Measurements from ENCODE around the gene REEP3.
"Not testable (repeated sequence)": the region's sequence is repeated elsewhere in the genome, so short reads cannot be mapped to it uniquely, and the experiment has no call there.

REEP3 gene

DNA sequence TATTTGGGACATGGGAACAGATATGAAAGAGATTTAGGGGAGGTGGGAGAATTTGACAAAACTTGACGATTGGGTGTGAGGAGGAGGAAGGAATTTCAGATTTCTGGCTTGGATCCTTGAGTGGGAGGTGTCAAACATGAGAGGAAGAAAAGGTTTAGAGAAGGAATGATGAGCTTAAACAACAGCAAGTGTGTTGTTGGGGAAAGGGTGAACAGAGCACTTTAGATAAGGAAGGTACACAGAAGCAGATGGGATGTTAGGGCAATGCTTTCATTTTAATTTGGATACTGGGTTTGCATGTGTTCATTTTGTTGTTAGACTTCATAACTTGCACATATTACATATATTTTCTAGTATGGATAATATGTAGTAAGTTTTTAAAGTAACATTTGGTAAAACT is 23.2 kb downstream of the REEP3 start:
- DNase-seq = no peak
- intact Hi-C loops (cut with DNase I) = no loop called here

- DNase-seq = no peak
- intact Hi-C loops (cut with DNase I) = no loop called here
Measured at GRCh38 chr10:63547628-63548360, 26.6 kb downstream of the REEP3 start.

DNA sequence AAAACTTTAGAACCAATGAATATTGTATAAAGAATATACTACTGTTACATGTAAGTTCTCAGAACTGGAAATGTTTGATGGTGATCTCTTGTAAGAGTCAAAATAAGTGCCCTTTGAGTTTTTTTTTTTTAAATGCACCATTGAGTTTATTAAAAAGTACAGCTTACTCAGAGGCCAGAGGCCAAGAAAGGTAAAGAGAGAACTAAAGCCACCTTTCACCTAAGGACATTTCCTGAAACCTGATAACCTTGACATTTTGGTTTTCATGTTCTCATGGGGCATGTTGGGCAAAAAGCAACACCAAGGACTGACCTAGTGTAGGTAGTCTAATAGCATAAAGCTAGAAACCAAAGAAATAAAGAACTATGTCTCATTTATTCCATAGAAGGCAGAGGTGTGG is 27.7 kb downstream of the REEP3 start:
- no peak for DNase-seq
- intact Hi-C loops (cut with DNase I) = no loop called here

- intact Hi-C loops (cut with DNase I) = no loop called here
- DNase-seq = no peak
Measured at GRCh38 chr10:63549810-63550209, 28.6 kb downstream of the REEP3 start.

GRCh38 chr10:63553031-63553430 is 31.8 kb downstream of the REEP3 start:
- intact Hi-C loops (cut with DNase I) = no loop called here
- no peak for DNase-seq

- DNase-seq = no peak
- intact Hi-C loops (cut with DNase I) = no loop called here
Measured at GRCh38 chr10:63553473-63553872, 32.3 kb downstream of the REEP3 start.

DNA sequence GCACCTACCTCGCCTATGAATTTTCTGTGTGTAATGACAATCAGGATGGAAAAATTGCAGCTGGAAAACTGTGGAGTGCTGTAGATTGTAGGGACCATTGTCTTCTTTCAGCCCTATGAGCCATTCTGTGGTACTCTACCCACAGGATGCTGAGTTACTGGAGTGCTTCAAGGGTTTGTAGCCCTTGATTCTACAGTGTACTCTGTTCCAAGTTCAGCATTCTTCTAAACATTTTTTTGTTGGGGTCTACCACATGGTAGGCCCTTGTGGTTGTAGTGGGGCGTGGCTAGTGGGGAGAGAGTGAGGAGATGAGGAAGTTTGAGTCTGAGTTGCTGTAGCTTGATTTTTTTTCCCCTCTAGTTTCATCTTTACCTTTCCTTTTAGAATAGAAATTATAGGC is 33.5 kb downstream of the REEP3 start:
- no peak for DNase-seq
- intact Hi-C loops (cut with DNase I) = no loop called here

DNA sequence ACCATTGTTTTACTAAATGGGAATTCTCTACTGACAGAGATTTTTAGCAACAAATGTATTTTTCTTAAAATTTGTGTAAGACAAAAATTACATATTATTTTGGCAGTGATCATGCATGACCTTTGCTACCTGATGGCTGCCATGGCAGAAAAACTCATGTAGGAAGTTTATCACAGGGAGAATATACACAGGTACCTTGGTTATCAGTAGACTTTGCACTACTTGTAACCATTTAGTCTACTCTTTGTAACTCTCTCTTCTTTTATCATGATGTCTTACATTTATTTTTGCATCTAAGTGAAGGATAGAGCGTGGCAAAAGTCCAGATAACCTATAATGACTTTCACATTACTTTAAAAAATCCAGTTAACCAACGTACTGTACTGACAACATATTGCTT is 34.1 kb downstream of the REEP3 start:
- no peak for DNase-seq

DNA sequence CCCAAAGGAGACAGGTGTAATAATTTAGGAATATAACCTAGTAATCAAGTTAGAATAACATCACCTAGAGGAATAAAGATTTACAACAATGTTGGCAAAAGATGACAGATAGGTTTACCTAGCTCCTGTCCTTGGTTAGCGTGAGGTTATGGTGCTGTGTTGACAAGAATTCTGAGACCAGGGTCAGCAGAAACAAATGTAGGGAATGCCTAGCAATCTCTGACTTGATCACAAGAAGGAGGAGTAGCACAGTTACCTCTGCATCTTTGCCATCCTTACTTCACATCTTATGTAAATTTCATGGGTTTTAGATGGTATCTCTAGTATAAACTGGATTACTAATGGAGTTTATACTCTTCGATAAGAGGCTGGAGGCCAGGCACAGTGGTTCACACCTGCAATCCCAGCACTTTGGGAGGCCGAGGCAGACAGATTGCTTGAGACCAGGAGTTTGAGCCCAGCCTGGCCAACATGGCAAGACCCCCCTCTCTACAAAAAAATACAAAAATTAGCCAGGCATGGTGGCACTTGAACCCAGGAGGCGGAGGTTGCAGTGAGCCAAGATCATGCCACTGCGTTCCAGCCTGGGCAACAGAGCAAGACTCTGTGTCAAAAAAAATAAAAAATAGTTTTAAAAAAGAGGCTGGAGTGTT is 37.1 kb downstream of the REEP3 start:
- intact Hi-C loops (cut with DNase I) = no loop called here
- DNase-seq = no peak

More for the DNA sequence above, 34.1 kb downstream of the REEP3 start:
- intact Hi-C loops (cut with DNase I) = no loop called here

- intact Hi-C loops (cut with DNase I) = no loop called here
- no peak for DNase-seq
Measured at GRCh38 chr10:63561341-63561740, 40.1 kb downstream of the REEP3 start.

DNA sequence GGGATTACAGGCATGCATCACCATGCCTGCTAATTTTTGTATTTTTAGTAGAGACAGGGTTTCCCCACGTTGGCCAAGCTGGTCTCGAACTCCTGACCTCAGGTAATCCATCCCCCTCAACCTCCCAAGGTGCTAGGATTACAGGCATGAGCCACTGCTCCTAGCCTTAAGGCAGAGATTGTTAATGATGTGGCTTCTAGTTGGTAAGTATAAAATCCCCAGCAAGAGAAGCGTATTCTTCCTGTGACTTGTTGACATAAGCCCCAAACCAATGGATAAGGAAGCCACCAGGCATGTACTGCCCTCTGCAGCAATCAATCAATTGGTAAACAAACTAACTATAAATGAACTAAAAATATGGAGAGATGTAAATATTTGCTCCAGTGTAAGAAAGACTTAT is 41.2 kb downstream of the REEP3 start:
- intact Hi-C loops (cut with DNase I) = no loop called here
- no peak for DNase-seq

DNA sequence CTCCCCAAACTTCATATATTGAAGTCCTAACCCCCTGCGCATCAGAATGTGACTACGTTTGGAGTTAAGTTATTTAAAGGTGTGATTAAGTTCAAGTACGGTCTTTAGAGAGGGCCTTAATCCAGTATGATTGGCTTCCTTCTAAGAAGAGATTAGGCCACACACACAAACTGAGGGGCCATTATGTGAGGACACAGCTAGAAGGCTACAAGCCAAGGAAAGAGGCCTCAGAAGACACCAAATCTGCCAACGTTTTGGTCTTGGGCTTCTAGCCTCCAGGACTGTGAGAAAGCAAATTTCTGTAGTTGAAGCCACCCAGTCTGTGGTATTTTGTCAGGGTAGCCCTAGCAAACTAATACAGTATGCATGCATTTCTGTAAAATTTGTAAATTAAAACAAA is 41.7 kb downstream of the REEP3 start:
- no peak for DNase-seq
- intact Hi-C loops (cut with DNase I) = no loop called here

- intact Hi-C loops (cut with DNase I) = no loop called here
- no peak for DNase-seq
Measured at GRCh38 chr10:63563623-63564022, 42.4 kb downstream of the REEP3 start.

GRCh38 chr10:63564731-63565130 is 43.5 kb downstream of the REEP3 start:
- intact Hi-C loops (cut with DNase I); DNase-seq: not testable (repeated sequence)

DNA sequence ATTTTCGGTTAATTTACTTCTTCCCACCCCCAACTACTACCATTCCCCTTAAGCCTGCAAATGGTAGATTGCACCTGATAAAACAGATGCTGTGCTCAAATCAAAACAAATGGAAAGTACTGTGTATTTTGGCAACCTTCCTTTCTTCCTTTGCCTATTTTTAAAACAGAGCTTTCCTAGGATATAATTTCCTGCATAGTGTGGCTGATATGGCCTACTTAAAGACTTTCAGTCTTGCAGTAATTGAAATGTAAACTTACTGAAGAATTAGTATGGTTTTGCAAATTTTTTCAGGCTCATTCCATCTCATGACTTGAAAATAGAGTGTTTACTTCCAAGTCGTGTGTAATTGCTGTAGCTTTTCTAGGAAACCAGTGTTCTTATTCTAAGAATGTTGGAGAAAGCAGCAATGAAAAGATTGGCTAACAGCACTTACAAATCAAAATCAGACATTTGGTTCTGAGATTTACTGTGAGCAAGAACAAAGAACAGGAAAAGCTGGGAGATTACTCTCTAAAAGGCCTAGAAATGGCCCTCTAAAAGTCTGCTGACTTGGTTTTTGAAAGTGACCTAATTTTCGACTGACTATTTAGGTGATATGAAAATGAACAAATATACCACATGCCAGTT is 52.0 kb downstream of the REEP3 start:
- DNase-seq = no peak
- intact Hi-C loops (cut with DNase I) = no loop called here

GRCh38 chr10:63574011-63574410 is 52.8 kb downstream of the REEP3 start:
- intact Hi-C loops (cut with DNase I) = no loop called here
- no peak for DNase-seq

- DNase-seq = no peak
- intact Hi-C loops (cut with DNase I) = loop anchor here (5.0 kb wide), 1 partner anchor 51 kb away; no protein-coding TSS in a partner anchor
Measured at GRCh38 chr10:63576501-63576900, 55.3 kb downstream of the REEP3 start.

- DNase-seq = no peak
- intact Hi-C loops (cut with DNase I) = loop anchor here (5.0 kb wide), 1 partner anchor 49 kb away; no protein-coding TSS in a partner anchor
Measured at GRCh38 chr10:63578501-63578900, 57.3 kb downstream of the REEP3 start.

DNA sequence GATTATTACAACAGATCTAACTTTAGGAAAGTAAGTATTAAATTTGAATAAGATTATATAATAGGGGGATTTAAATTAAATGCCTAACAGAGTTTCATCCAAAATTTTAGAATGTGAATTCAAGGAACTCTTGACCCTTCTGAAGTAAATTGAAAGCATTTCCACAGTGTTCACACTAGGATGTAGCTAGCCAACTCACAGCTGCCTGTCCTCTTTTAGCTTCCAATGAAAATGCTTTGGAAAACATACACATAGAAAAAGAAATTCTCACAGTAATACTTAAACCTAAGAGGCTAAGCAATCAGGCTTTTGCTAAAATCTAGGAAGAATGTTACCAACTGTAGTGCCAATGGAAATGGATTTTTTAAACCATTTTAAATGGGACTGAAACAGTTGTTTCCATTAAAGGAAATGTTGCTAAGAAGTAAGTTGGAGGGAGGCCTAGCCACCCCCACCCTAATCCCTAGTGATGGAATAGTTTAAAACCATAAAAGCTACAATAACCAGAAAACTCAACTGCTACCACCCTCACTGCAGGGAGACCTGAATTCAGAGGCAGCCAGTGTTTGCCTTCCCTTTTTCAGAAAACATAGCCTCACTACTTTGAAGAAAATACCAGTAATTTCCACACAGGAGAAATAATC is 58.3 kb downstream of the REEP3 start:
- DNase-seq = no peak
- intact Hi-C loops (cut with DNase I) = loop anchor here (5.0 kb wide), 1 partner anchor 48 kb away; no protein-coding TSS in a partner anchor

DNA sequence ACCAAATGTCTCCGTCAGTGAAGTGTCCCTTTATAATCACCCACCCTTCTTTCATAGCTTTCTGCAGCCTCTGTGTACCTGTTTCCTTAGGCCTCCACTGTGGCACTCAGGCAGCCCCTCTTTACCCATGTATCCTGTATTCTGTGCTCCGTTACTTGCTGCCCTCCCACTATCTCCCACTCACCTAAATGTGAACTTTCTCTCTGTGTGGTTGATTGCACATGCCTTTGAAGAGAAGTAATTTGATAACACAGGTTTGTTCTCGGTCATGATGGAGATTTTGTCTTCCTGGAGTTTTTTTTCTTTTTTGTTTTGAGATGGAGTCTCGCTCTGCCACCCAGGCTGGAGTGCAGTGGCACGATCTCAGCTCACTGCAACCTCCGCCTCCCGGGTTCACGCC is 61.5 kb downstream of the REEP3 start:
- DNase-seq = no peak
- intact Hi-C loops (cut with DNase I) = no loop called here

GRCh38 chr10:63583397-63583796 is 62.2 kb downstream of the REEP3 start:
- intact Hi-C loops (cut with DNase I) = no loop called here
- no peak for DNase-seq
